Measurements from ENCODE around the gene PLEKHN1.

Gene PLEKHN1

GRCh38 chr1:933603-933940, 32.7 kb upstream of the PLEKHN1 start:
- no peaks in the 10 kb centered on the region for H3K36me3 ChIP-seq (ENCODE audit: insufficient read depth, low read length)
- H3K4me1 ChIP-seq (ENCODE audit: insufficient read depth, low read length, severe bottlenecking) = no peaks in the 10 kb centered on the region
- H3K4me3 ChIP-seq (ENCODE audit: low read depth, low read length, poor library complexity, severe bottlenecking) = no peak overlapping the region
- peaks cover 14% of the 10 kb centered on the region; the same call in 1 of the 2 replicates for H3K27me3 ChIP-seq (ENCODE audit: insufficient read depth, low read length)
- no peaks in the 10 kb centered on the region for H3K9me2 ChIP-seq (ENCODE audit: low read depth, low read length)
- no peak for TF ChIP-seq EZH2 (IDR thresholded peaks at IDR 0.05; ENCODE audit: borderline replicate concordance, low read length)
- TF ChIP-seq, protein P1, sequence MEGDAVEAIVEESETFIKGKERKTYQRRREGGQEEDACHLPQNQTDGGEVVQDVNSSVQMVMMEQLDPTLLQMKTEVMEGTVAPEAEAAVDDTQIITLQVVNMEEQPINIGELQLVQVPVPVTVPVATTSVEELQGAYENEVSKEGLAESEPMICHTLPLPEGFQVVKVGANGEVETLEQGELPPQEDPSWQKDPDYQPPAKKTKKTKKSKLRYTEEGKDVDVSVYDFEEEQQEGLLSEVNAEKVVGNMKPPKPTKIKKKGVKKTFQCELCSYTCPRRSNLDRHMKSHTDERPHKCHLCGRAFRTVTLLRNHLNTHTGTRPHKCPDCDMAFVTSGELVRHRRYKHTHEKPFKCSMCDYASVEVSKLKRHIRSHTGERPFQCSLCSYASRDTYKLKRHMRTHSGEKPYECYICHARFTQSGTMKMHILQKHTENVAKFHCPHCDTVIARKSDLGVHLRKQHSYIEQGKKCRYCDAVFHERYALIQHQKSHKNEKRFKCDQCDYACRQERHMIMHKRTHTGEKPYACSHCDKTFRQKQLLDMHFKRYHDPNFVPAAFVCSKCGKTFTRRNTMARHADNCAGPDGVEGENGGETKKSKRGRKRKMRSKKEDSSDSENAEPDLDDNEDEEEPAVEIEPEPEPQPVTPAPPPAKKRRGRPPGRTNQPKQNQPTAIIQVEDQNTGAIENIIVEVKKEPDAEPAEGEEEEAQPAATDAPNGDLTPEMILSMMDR (IDR thresholded peaks at IDR 0.05; ENCODE audit: low read length) = no peak
- H4K20me1 ChIP-seq (ENCODE audit: insufficient read depth, low read length) = no peaks in the 10 kb centered on the region
- H2AFZ ChIP-seq (ENCODE audit: low read length) = no peak overlapping the region
- H3K4me2 ChIP-seq (ENCODE audit: low read length) = no peak overlapping the region
- H3K79me2 ChIP-seq (ENCODE audit: insufficient read depth, low read length) = no peaks in the 10 kb centered on the region
- H3K9me3 ChIP-seq (ENCODE audit: low read length) = no peaks in the 10 kb centered on the region
- no peak overlapping the region for H3K9ac ChIP-seq (ENCODE audit: low read length)
- no peaks in the 10 kb centered on the region for H3F3A ChIP-seq (ENCODE audit: insufficient read depth, low read length)
- no peak overlapping the region for H3K27ac ChIP-seq (ENCODE audit: low read depth, low read length, poor library complexity, severe bottlenecking)

GRCh38 chr1:934991-935750, 31.1 kb upstream of the PLEKHN1 start:
- no peaks in the 10 kb centered on the region for H3K9me2 ChIP-seq (ENCODE audit: low read depth, low read length)
- no peak for TF ChIP-seq EZH2 (IDR thresholded peaks at IDR 0.05; ENCODE audit: borderline replicate concordance, low read length)
- TF ChIP-seq, protein P1 (IDR thresholded peaks at IDR 0.05; ENCODE audit: low read length) = no peak
- no peak overlapping the region for H3K4me3 ChIP-seq (ENCODE audit: low read depth, low read length, poor library complexity, severe bottlenecking)
- no peaks in the 10 kb centered on the region for H3K36me3 ChIP-seq (ENCODE audit: insufficient read depth, low read length)
- no peak overlapping the region for H2AFZ ChIP-seq (ENCODE audit: low read length)
- H4K20me1 ChIP-seq (ENCODE audit: insufficient read depth, low read length) = no peaks in the 10 kb centered on the region
- peaks cover 3% of the 10 kb centered on the region for H3K4me1 ChIP-seq (ENCODE audit: insufficient read depth, low read length, severe bottlenecking)
- no peaks in the 10 kb centered on the region for H3K79me2 ChIP-seq (ENCODE audit: insufficient read depth, low read length)
- no peak overlapping the region for H3K9ac ChIP-seq (ENCODE audit: low read length)
- H3F3A ChIP-seq (ENCODE audit: insufficient read depth, low read length) = no peaks in the 10 kb centered on the region
- H3K27ac ChIP-seq (ENCODE audit: low read depth, low read length, poor library complexity, severe bottlenecking) = no peak overlapping the region
- H3K4me2 ChIP-seq (ENCODE audit: low read length) = no peak overlapping the region
- peaks cover 22% of the 10 kb centered on the region; the same call in 1 of the 2 replicates for H3K27me3 ChIP-seq (ENCODE audit: insufficient read depth, low read length)
- H3K9me3 ChIP-seq (ENCODE audit: low read length) = no peaks in the 10 kb centered on the region

DNA sequence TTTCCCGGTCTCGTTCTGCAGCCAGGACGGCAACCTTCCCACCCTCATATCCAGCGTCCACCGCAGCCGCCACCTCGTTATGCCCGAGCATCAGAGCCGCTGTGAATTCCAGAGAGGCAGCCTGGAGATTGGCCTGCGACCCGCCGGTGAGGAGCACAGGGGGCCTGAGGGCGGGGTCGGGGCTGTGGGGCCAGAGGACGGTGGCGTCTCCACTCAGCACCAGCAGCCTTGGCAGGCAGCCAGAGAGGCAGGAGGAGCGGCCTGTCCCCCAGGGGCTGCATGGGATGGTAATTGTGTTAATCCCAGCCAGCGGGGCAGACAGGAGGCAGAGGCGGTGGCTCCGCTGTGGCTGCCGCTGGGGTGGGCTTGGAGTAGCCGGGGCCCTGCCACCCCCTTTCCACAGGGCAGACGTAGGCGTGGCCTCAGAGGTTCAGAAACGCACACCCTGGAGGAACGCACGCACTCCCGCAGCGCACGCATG, 30.5 kb upstream of the PLEKHN1 start:
- H3K79me2 ChIP-seq (ENCODE audit: insufficient read depth, low read length) = no peaks in the 10 kb centered on the region
- H3K9me3 ChIP-seq (ENCODE audit: low read length) = no peaks in the 10 kb centered on the region
- H2AFZ ChIP-seq (ENCODE audit: low read length) = no peak overlapping the region
- H3K4me1 ChIP-seq (ENCODE audit: insufficient read depth, low read length, severe bottlenecking) = peaks cover 3% of the 10 kb centered on the region
- no peaks in the 10 kb centered on the region for H4K20me1 ChIP-seq (ENCODE audit: insufficient read depth, low read length)
- peaks cover 22% of the 10 kb centered on the region; the same call in 1 of the 2 replicates for H3K27me3 ChIP-seq (ENCODE audit: insufficient read depth, low read length)
- H3K36me3 ChIP-seq (ENCODE audit: insufficient read depth, low read length) = no peaks in the 10 kb centered on the region
- no peak overlapping the region for H3K4me2 ChIP-seq (ENCODE audit: low read length)
- no peaks in the 10 kb centered on the region for H3F3A ChIP-seq (ENCODE audit: insufficient read depth, low read length)
- no peak overlapping the region for H3K9ac ChIP-seq (ENCODE audit: low read length)
- no peak overlapping the region for H3K27ac ChIP-seq (ENCODE audit: low read depth, low read length, poor library complexity, severe bottlenecking)
- TF ChIP-seq, protein P1 (IDR thresholded peaks at IDR 0.05; ENCODE audit: low read length) = no peak
- no peak for TF ChIP-seq EZH2 (IDR thresholded peaks at IDR 0.05; ENCODE audit: borderline replicate concordance, low read length)
- no peaks in the 10 kb centered on the region for H3K9me2 ChIP-seq (ENCODE audit: low read depth, low read length)
- no peak overlapping the region for H3K4me3 ChIP-seq (ENCODE audit: low read depth, low read length, poor library complexity, severe bottlenecking)
